ENCODE measurements around the gene DYNLT2B. TPM values are rescaled to one million over a fixed set of nuclear protein-coding genes. Genes with fewer than 3 reads are reported as not detected.
"Not testable (repeated sequence)": the region's sequence is repeated elsewhere in the genome, so short reads cannot be mapped to it uniquely, and the experiment has no call there.

DYNLT2B gene
- total RNA-seq = 1 to 10 TPM; 8.8 to 9.5 TPM

DNA sequence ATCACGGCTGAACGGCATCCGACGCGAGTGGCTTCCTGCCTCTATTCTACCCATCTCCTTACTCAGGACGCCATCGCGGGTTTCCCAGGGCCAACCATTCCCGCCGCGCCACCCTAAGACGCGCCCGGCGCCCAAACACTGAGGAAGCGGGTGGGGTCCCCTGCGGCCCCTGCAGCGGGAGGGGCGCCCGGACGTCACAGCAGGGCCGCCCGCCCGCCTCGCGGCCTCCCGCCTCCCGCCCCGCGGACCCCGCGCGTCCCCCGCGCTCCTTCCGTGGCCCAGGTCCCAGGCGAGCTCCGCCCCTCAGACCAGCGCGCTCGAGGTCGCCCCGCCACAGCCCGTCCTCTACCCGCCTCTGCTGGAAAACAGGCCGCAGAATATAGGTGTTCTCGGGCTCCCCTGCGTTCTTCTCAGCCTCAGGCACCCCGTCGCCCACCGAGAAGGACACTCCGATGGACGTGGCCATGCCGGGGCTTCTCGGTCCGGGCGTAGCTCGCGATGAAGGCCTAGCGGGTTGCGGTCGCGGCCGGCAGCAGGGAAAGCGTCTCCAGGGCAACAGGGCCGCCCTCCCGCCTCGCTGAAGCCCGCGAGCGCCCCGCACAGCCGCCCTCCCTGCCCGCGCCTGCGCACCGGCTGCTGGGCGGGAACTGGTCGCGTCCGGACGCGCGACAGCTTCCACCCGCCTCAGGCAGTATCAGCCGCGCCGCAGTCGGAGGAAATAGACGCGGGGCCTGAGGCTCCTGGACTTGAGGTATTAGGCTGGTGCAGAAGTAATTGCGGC is at the start of gene DYNLT2B:
Gene DYNLT2B (minus strand): TSS at position 554 of the 781 bp plus-strand sequence. CDS start 88 bp downstream, at position 466.
- ATAC-seq (peak; percentile 92), DNase-seq (peak; percentile 88)
- no peaks in the 10 kb centered on the region for H3K27me3 Mint-ChIP-seq
- POLR2A ChIA-PET = interaction anchor here (0.6 to 1.7 kb wide), 17 partner anchors 13 to 1645 kb away, joined by 3 to 9 read pairs (median 4); partner anchors contain the start of genes PCYT1A and UBXN7
- H3K36me3 Mint-ChIP-seq (ENCODE audit: low read depth) = no peaks in the 10 kb centered on the region
- H3K27ac Mint-ChIP-seq = peak within 1 kb of the TSS; percentile 95
- H3K4me1 Mint-ChIP-seq (ENCODE audit: low read depth) = peaks cover 12% of the 10 kb centered on the region
- intact Hi-C loops (cut with micrococcal nuclease) = loop anchor here (10.0 kb wide), 1 partner anchor 63 kb away; no protein-coding TSS in a partner anchor
- TF ChIP-seq, protein P1, sequence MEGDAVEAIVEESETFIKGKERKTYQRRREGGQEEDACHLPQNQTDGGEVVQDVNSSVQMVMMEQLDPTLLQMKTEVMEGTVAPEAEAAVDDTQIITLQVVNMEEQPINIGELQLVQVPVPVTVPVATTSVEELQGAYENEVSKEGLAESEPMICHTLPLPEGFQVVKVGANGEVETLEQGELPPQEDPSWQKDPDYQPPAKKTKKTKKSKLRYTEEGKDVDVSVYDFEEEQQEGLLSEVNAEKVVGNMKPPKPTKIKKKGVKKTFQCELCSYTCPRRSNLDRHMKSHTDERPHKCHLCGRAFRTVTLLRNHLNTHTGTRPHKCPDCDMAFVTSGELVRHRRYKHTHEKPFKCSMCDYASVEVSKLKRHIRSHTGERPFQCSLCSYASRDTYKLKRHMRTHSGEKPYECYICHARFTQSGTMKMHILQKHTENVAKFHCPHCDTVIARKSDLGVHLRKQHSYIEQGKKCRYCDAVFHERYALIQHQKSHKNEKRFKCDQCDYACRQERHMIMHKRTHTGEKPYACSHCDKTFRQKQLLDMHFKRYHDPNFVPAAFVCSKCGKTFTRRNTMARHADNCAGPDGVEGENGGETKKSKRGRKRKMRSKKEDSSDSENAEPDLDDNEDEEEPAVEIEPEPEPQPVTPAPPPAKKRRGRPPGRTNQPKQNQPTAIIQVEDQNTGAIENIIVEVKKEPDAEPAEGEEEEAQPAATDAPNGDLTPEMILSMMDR (IDR thresholded peaks at IDR 0.05) = no peak
- CTCF ChIA-PET = interaction anchor here (0.9 to 2.5 kb wide), 7 partner anchors 8 to 244 kb away, joined by 3 to 10 read pairs (median 3); no protein-coding TSS in a partner anchor
- peak within 1 kb of the TSS; percentile 92 for H3K4me3 Mint-ChIP-seq
- no peaks in the 10 kb centered on the region for H3K9me3 Mint-ChIP-seq

DNA sequence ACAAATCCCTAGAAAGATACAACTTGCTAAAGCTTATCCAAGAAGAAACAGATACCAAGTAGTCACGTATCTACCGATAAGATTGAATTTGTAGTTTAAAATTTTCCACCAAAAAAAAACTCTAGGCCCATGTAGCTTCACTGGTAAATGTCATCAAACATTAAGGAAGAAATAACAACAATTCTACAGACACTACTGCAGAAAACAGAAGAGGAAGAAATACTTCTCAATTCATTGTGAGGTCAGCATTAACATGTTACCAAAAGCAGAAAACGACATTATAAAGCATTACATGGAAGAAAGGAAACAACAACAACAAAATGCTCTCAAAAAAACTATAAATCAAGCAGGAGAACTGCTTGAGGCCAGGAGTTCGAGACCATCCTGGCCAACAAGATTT is 47.7 kb upstream of the DYNLT2B start:
- DNase-seq (no peak), ATAC-seq (no peak)
- ChIA-PET POLR2A (no interaction called here), CTCF (interaction anchor here (0.9 to 1.3 kb wide), 2 partner anchors 92 to 172 kb away, joined by 3 to 4 read pairs; no protein-coding TSS in a partner anchor)
- Mint-ChIP-seq H3K27me3 (no peaks in the 10 kb centered on the region), H3K9me3 (no peaks in the 10 kb centered on the region), H3K36me3 (ENCODE audit: low read depth) (peaks cover 24% of the 10 kb centered on the region), H3K27ac (no peak overlapping the region), H3K4me3 (no peak overlapping the region), H3K4me1 (ENCODE audit: low read depth) (peaks cover 4% of the 10 kb centered on the region)
- intact Hi-C loops (cut with micrococcal nuclease) = no loop called here
- TF ChIP-seq, protein P1 (IDR thresholded peaks at IDR 0.05) = no peak

DNA sequence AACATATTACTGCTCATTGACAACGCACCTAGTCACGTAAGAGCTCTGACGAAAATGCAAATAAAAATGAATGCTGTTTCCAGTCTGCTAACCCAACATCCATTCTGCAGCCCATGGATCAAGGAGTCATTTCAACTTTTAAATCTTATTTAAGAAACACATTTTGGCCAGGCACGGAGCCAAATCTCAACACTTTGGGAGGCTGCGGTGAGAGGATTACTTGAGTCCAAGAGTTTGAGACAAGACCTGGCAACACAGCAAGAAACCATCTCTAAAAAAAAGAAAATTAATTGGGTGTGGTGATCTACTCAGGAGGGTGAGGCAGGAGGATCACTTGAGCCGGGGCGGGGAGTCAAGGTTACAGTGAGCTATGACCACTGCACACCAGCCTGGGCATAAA is 42.5 kb upstream of the DYNLT2B start:
- Mint-ChIP-seq H3K9me3 (no peaks in the 10 kb centered on the region), H3K27me3 (no peaks in the 10 kb centered on the region), H3K27ac (no peak overlapping the region), H3K4me3 (no peak overlapping the region), H3K4me1 (ENCODE audit: low read depth) (peaks cover 11% of the 10 kb centered on the region), H3K36me3 (ENCODE audit: low read depth) (peaks cover 35% of the 10 kb centered on the region)
- TF ChIP-seq, protein P1 (IDR thresholded peaks at IDR 0.05) = no peak
- POLR2A ChIA-PET = no interaction called here
- intact Hi-C loops (cut with micrococcal nuclease) = no loop called here
- CTCF ChIA-PET = no interaction called here
- no peak for DNase-seq
- no peak for ATAC-seq

DNA sequence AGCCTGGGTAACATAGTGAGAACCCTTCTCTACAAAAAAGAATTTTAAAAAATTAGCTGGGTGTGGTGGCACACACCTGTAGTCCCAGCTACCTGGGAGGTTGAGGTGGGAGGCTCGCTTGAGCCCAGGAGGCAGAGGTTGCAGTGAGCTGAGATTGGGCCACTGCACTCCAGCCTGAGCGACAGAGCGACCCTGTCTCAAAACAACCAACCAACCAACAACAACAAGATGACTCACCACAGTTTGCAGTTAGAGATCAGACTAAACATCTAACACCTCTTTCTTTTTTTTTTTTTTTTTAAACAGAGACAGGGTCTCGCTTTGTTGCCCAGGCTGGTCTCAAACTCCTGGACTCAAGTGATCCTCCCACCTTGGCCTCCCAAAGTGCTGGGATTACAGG is 40.5 kb upstream of the DYNLT2B start:
- H3K27me3 Mint-ChIP-seq; H3K4me3 Mint-ChIP-seq; POLR2A ChIA-PET; intact Hi-C loops (cut with micrococcal nuclease); H3K27ac Mint-ChIP-seq; H3K9me3 Mint-ChIP-seq; ATAC-seq; DNase-seq: not testable (repeated sequence)
- H3K4me1 Mint-ChIP-seq (ENCODE audit: low read depth) = peaks cover 11% of the 10 kb centered on the region
- CTCF ChIA-PET = interaction anchor here (0.8 to 1.1 kb wide), 2 partner anchors 13 to 286 kb away, joined by 3 read pairs; no protein-coding TSS in a partner anchor
- H3K36me3 Mint-ChIP-seq (ENCODE audit: low read depth) = peaks cover 41% of the 10 kb centered on the region

DNA sequence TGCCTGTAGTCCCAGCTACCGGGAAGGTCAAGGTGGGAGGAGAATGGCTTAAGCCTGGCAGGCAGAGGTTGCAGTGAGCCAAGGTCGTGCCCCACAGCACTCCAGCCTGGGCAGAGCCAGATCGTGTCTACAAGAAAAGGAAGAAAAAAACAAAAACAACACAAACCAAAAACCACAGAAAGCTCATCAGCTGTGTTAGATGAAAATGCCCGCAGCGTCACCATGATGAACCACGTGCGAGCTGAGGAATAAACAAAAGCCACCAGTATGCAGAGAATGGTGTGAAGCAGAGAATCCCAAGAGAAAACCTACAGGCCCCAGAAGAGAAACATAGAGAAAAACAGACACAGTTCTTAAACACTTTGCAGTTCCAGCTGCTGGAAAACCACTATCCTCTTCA is 39.9 kb upstream of the DYNLT2B start:
- no peak overlapping the region for H3K4me3 Mint-ChIP-seq
- TF ChIP-seq, protein P1 (IDR thresholded peaks at IDR 0.05) = no peak
- H3K9me3 Mint-ChIP-seq = no peaks in the 10 kb centered on the region
- H3K27ac Mint-ChIP-seq = no peak overlapping the region
- DNase-seq = no peak
- ChIA-PET POLR2A (no interaction called here), CTCF (interaction anchor here (1.1 kb wide), 1 partner anchor 285 kb away, joined by 3 read pairs; no protein-coding TSS in a partner anchor)
- intact Hi-C loops (cut with micrococcal nuclease) = no loop called here
- no peaks in the 10 kb centered on the region for H3K27me3 Mint-ChIP-seq
- peaks cover 11% of the 10 kb centered on the region for H3K4me1 Mint-ChIP-seq (ENCODE audit: low read depth)
- peaks cover 41% of the 10 kb centered on the region for H3K36me3 Mint-ChIP-seq (ENCODE audit: low read depth)
- no peak for ATAC-seq

All from activated CD8-positive, alpha-beta T cell treated with anti-CD3 and anti-CD28 coated beads for 36 hours (primary cell).